Measurements from ENCODE around the gene NAIF1.

- no peak for TF ChIP-seq CTCF (IDR thresholded peaks at IDR 0.05)
- TF ChIP-seq POLR2A (IDR thresholded peaks at IDR 0.05) = no peak
- no peak for TF ChIP-seq POLR2AphosphoS5 (IDR thresholded peaks at IDR 0.05)
Measured at GRCh38 chr9:128068386-128069205, 1.5 kb upstream of the NAIF1 start.

Measured in transverse colon (tissue), 4 donors.